H9 (cell line): Measurements from ENCODE around the gene ANKRD29. TPM values are rescaled to one million over a fixed set of nuclear protein-coding genes. Genes with fewer than 3 reads are reported as not detected.

Source experiments
- DNase-seq: peaks from one replicate; pipeline ENCODE4 v3.0.0-alpha.2; 2017
- H2AFZ ChIP-seq: one replicate; pipeline ENCODE4 v1.6.1; 2013; ENCODE audit warnings: mild to moderate bottlenecking, low read length, control low read depth, moderate library complexity
- H2AK5ac ChIP-seq: 2 replicates; pipeline ENCODE4 v1.6.1; 2013; ENCODE audit warnings: low read length, control low read depth, mixed read lengths; ENCODE audit not compliant: insufficient read length
- H2BK120ac ChIP-seq: one replicate; pipeline ENCODE4 v1.6.1; 2013; ENCODE audit warnings: low read depth, mild to moderate bottlenecking, low read length, control low read depth, inconsistent platforms; ENCODE audit not compliant: poor library complexity, severe bottlenecking
- H2BK12ac ChIP-seq: 2 replicates; pipeline ENCODE4 v1.6.1; 2013; ENCODE audit warnings: low read length, control low read depth, mixed read lengths, low read depth; ENCODE audit not compliant: insufficient read length
- H2BK15ac ChIP-seq: 2 replicates; pipeline ENCODE4 v1.6.1; 2013; ENCODE audit warnings: low read depth, low read length, control low read depth
- H2BK20ac ChIP-seq: one replicate; pipeline ENCODE4 v1.6.1; 2013; ENCODE audit warnings: low read depth, mild to moderate bottlenecking, low read length, control low read depth, inconsistent platforms; ENCODE audit not compliant: poor library complexity, severe bottlenecking
- H2BK5ac ChIP-seq: 2 replicates; pipeline ENCODE4 v1.6.1; 2013; ENCODE audit warnings: low read length, control low read depth, mixed read lengths; ENCODE audit not compliant: insufficient read length
- H3K14ac ChIP-seq: 2 replicates; pipeline ENCODE4 v1.6.1; 2013; ENCODE audit warnings: low read length, control low read depth; ENCODE audit not compliant: insufficient read depth
- H3K18ac ChIP-seq: 2 replicates; pipeline ENCODE4 v1.6.1; 2013; ENCODE audit warnings: low read depth, mild to moderate bottlenecking, mixed read lengths, low read length, control low read depth; ENCODE audit not compliant: insufficient read length
- H3K23ac ChIP-seq: 2 replicates; pipeline ENCODE4 v1.6.1; 2013; ENCODE audit warnings: low read length, control low read depth, mixed read lengths, low read depth; ENCODE audit not compliant: insufficient read length
- H3K23me2 ChIP-seq: 2 replicates; pipeline ENCODE4 v1.6.1; 2013; ENCODE audit warnings: low read depth, mild to moderate bottlenecking, mixed read lengths, low read length, control low read depth; ENCODE audit not compliant: insufficient read length, poor library complexity, severe bottlenecking
- H3K27ac ChIP-seq: 2 replicates; pipeline ENCODE4 v1.5.1; 2013; ENCODE audit warnings: low read length, control low read depth, mixed read lengths, low read depth; ENCODE audit not compliant: insufficient read length
- H3K27me3 ChIP-seq: 2 replicates; pipeline ENCODE4 v1.6.1; 2013; ENCODE audit warnings: low read length, control low read depth, inconsistent platforms; ENCODE audit not compliant: insufficient read depth
- H3K4ac ChIP-seq: 2 replicates; pipeline ENCODE4 v1.6.1; 2013; ENCODE audit warnings: low read depth, mild to moderate bottlenecking, control low read depth, inconsistent platforms, low read length, moderate library complexity
- H3K4me1 ChIP-seq: 2 replicates; pipeline ENCODE4 v1.6.1; 2013; ENCODE audit warnings: low read length, control low read depth, inconsistent platforms; ENCODE audit not compliant: insufficient read depth
- H3K4me2 ChIP-seq: 2 replicates; pipeline ENCODE4 v1.6.1; 2013; ENCODE audit warnings: low read length, control low read depth, mixed read lengths; ENCODE audit not compliant: insufficient read length, insufficient read depth
- H3K56ac ChIP-seq: 2 replicates; pipeline ENCODE4 v1.6.1; 2013; ENCODE audit warnings: low read depth, mild to moderate bottlenecking, mixed read lengths, low read length, control low read depth; ENCODE audit not compliant: insufficient read length
- H3K79me1 ChIP-seq: 2 replicates; pipeline ENCODE4 v1.6.1; 2013; ENCODE audit warnings: low read depth, mild to moderate bottlenecking, moderate library complexity, low read length, control low read depth, inconsistent platforms; ENCODE audit not compliant: insufficient read depth, poor library complexity, severe bottlenecking
- H3K79me2 ChIP-seq: 2 replicates; pipeline ENCODE4 v1.6.1; 2013; ENCODE audit warnings: low read length, control low read depth, inconsistent platforms; ENCODE audit not compliant: insufficient read depth
- H3K9ac ChIP-seq: 2 replicates; pipeline ENCODE4 v1.6.1; 2013; ENCODE audit warnings: low read length, control low read depth, mixed read lengths; ENCODE audit not compliant: insufficient read length; ENCODE audit errors: extremely low read depth
- H3K9me3 ChIP-seq: one replicate; pipeline ENCODE4 v1.6.1; 2013; ENCODE audit warnings: low read depth, low read length, inconsistent platforms; ENCODE audit not compliant: control insufficient read depth
- H3T11ph ChIP-seq: one replicate; pipeline ENCODE4 v1.6.1; 2013; ENCODE audit warnings: mild to moderate bottlenecking, low read length, control low read depth, inconsistent platforms
- H4K20me1 ChIP-seq: one replicate; pipeline ENCODE4 v1.6.1; 2013; ENCODE audit not compliant: control insufficient read depth, insufficient read length, insufficient read depth
- H4K5ac ChIP-seq: 2 replicates; pipeline ENCODE4 v1.6.1; 2013; ENCODE audit warnings: low read depth, mild to moderate bottlenecking, mixed read lengths, low read length, control low read depth; ENCODE audit not compliant: insufficient read length
- H4K8ac ChIP-seq: replicated peaks from 2 replicates; pipeline ENCODE4 v1.6.1; 2013; ENCODE audit warnings: low read length, control low read depth, mixed read lengths, low read depth; ENCODE audit not compliant: insufficient read length
- H4K91ac ChIP-seq: 2 replicates; pipeline ENCODE4 v1.6.1; 2013; ENCODE audit warnings: low read depth, mild to moderate bottlenecking, moderate library complexity, mixed read lengths, low read length, control low read depth; ENCODE audit not compliant: insufficient read length
- H3K27ac Mint-ChIP-seq, 3 experiments: 2 replicates in 2 of 3; 3 replicates in 1 of 3; pipeline ENCODE4 v1.8.0; 2020 to 2021; ENCODE audit warnings: mixed read lengths in 3 of 3, mild to moderate bottlenecking in 1 of 3, moderate library complexity in 1 of 3
- H3K27me3 Mint-ChIP-seq: 2 replicates; pipeline ENCODE4 v1.8.0; 2021; ENCODE audit warnings: low read depth, mild to moderate bottlenecking, moderate library complexity, mixed read lengths
- H3K36me3 Mint-ChIP-seq, 3 experiments: 2 replicates in 2 of 3; 3 replicates in 1 of 3; pipeline ENCODE4 v1.8.0; 2020 to 2021; ENCODE audit warnings: low read depth in 3 of 3, mixed read lengths in 3 of 3; ENCODE audit not compliant: insufficient read depth in 1 of 3
- H3K4me1 Mint-ChIP-seq, 2 experiments: 2 replicates each; pipeline ENCODE4 v1.8.0; 2020; ENCODE audit warnings: mixed read lengths in 2 of 2
- H3K4me3 Mint-ChIP-seq, 2 experiments: 2 replicates in 1 of 2; 3 replicates in 1 of 2; pipeline ENCODE4 v1.8.0; 2020 to 2021; ENCODE audit warnings: mild to moderate bottlenecking in 2 of 2, mixed read lengths in 2 of 2, moderate library complexity in 1 of 2
- H3K9me3 Mint-ChIP-seq, 2 experiments: 2 replicates in 1 of 2; 3 replicates in 1 of 2; pipeline ENCODE4 v1.8.0; 2020; ENCODE audit warnings: mild to moderate bottlenecking in 2 of 2, mixed read lengths in 2 of 2, moderate library complexity in 1 of 2
- CTCF ChIP-seq: fragments of 200-600 bp; sonication (generic); conservative IDR thresholded peaks from 3 replicates; pipeline ENCODE4 v1.8.0; 2021; ENCODE audit warnings: antibody characterized with exemption, mild to moderate bottlenecking
- WGBS: extraction: QIAGEN DNeasy Blood & Tissue Kit; methylation state at CpG from one replicate; pipeline ENCODE4 v1.1.7; 2013; ENCODE audit warnings: missing lambda C conversion rate, low lambda C conversion rate, mixed read lengths; ENCODE audit not compliant: insufficient read length; ENCODE audit errors: extremely low coverage; 5-methylcytosine and 5-hydroxymethylcytosine counted together
- total RNA-seq: library from RNA; stranded (reverse); gene quantifications from 2 replicates; pipeline ENCODE4 v1.2.1, GENCODE V29; 2021

Gene ANKRD29
- total RNA-seq, 1 experiment from 2014 or later, result 2.1 TPM

- Histone ChIP-seq H4K5ac (no peak overlapping the region), H2AFZ (no peak overlapping the region), H3K18ac (no peak overlapping the region), H3K23ac (no peak overlapping the region), H4K91ac (no peak overlapping the region), H3K9ac (no peak overlapping the region), H4K8ac (no peak overlapping the region), H2BK12ac (no peak overlapping the region), H3K23me2 (no peaks in the 10 kb centered on the region), H3K9me3 (no peaks in the 10 kb centered on the region), H3K79me1 (peaks cover 4% of the 10 kb centered on the region), H3K27ac (no peak overlapping the region), H3K79me2 (peaks cover 4% of the 10 kb centered on the region; the same call in 1 of the 2 replicates), H3K14ac (no peak overlapping the region), H2BK15ac (no peak overlapping the region), H3K56ac (no peak overlapping the region), H3K27me3 (no peaks in the 10 kb centered on the region), H3K4me1 (peaks cover 2% of the 10 kb centered on the region; the same call in 1 of the 2 replicates), H2BK20ac (no peak overlapping the region), H2BK120ac (no peak overlapping the region), H2BK5ac (no peak overlapping the region), H2AK5ac (no peak overlapping the region), H3T11ph (no peak overlapping the region), H3K4ac (no peak overlapping the region), H3K4me2 (no peak overlapping the region), H4K20me1 (no peaks in the 10 kb centered on the region)
- no peak for TF ChIP-seq CTCF
- no CpG with 5 or more reads among the region's 5 CpGs for WGBS
- peaks cover 10 to 18% of the 10 kb centered on the region in 2 experiments; a peak in 3 of 4 replicates for H3K4me1 Mint-ChIP-seq
- H3K36me3 Mint-ChIP-seq, result peaks cover 15 to 34% (median 22%) of the 10 kb centered on the region in 3 experiments
- no peak for DNase-seq
- H3K9me3 Mint-ChIP-seq, result peaks cover 0 to 2% of the 10 kb centered on the region in 2 experiments; a peak in 2 of 5 replicates
- H3K4me3 Mint-ChIP-seq, result no peak overlapping the region
- peak overlapping the region in 1 of 3 experiments; percentile 76; a peak in 2 of 7 replicates for H3K27ac Mint-ChIP-seq
- H3K27me3 Mint-ChIP-seq, result no peaks in the 10 kb centered on the region
Observed at GRCh38 chr18:23574611-23575308, 88.0 kb downstream of the ANKRD29 start.
